WTC11 (cell line): Measurements from ENCODE around the gene KCNN4. TPM values are rescaled to one million over a fixed set of nuclear protein-coding genes. Genes with fewer than 3 reads are reported as not detected.

Experiments used
- ATAC-seq: fragments of 200-7000 bp; cut with Tn5 transposase; 2 replicates; pipeline ENCODE4 v1.10.0; 2021; ENCODE audit warnings: mild to moderate bottlenecking, moderate library complexity
- CTCF ChIA-PET: fragments of 300-600 bp; sonication (Branson Sonifier 250); formaldehyde crosslinking; loops from one replicate; lab custom pipeline; 2021; ENCODE audit warnings: antibody characterized with exemption; lab: Charles Lee
- POLR2A ChIA-PET: fragments of 350-600 bp; sonication (Branson Sonifier 250); formaldehyde crosslinking; loops from one replicate; lab custom pipeline; 2021; ENCODE audit warnings: antibody characterized with exemption; lab: Charles Lee
- DNase-seq: peaks from one replicate; pipeline ENCODE4 v3.0.0; 2021; ENCODE audit warnings: low spot score
- H3K27ac Mint-ChIP-seq: 2 replicates; pipeline ENCODE4 v1.8.0; 2021; ENCODE audit warnings: mixed read lengths
- H3K27me3 Mint-ChIP-seq: 2 replicates; pipeline ENCODE4 v1.8.0; 2021; ENCODE audit warnings: low read depth, mild to moderate bottlenecking, moderate library complexity, mixed read lengths
- H3K36me3 Mint-ChIP-seq: 2 replicates; pipeline ENCODE4 v1.8.0; 2021; ENCODE audit warnings: mixed read lengths
- H3K4me1 Mint-ChIP-seq: 2 replicates; pipeline ENCODE4 v1.8.0; 2022; ENCODE audit warnings: mixed read lengths
- H3K4me3 Mint-ChIP-seq: 2 replicates; pipeline ENCODE4 v1.8.0; 2021; ENCODE audit warnings: mild to moderate bottlenecking, moderate library complexity, mixed read lengths
- H3K9me3 Mint-ChIP-seq: 2 replicates; pipeline ENCODE4 v1.8.0; 2021; ENCODE audit warnings: mixed read lengths
- ARID4B ChIP-seq: sonication (generic); formaldehyde crosslinking; IDR thresholded peaks from 2 replicates; pipeline ENCODE4 v1.8.0; 2023; ENCODE audit warnings: missing genetic modification reagents, mild to moderate bottlenecking, borderline replicate concordance
- ATF6 ChIP-seq: sonication (generic); formaldehyde crosslinking; IDR thresholded peaks from 2 replicates; pipeline ENCODE4 v1.8.1; 2023; ENCODE audit warnings: mild to moderate bottlenecking, missing genetic modification reagents
- E2F4 ChIP-seq: sonication (generic); formaldehyde crosslinking; IDR thresholded peaks from 2 replicates; pipeline ENCODE4 v1.8.1; 2022; ENCODE audit warnings: low read depth, mild to moderate bottlenecking, moderate library complexity, missing genetic modification reagents, borderline replicate concordance
- ELF4 ChIP-seq: sonication (generic); formaldehyde crosslinking; IDR thresholded peaks from 2 replicates; pipeline ENCODE4 v1.8.1; 2022; ENCODE audit warnings: low read depth, mild to moderate bottlenecking, moderate library complexity, missing genetic modification reagents
- ETV6 ChIP-seq: sonication (generic); formaldehyde crosslinking; IDR thresholded peaks from 2 replicates; pipeline ENCODE4 v1.8.1; 2022; ENCODE audit warnings: mild to moderate bottlenecking, missing genetic modification reagents
- FOXK1 ChIP-seq: sonication (generic); formaldehyde crosslinking; IDR thresholded peaks from 2 replicates; pipeline ENCODE4 v1.8.0; 2022; ENCODE audit warnings: mild to moderate bottlenecking, moderate library complexity, missing genetic modification reagents
- GRHL2 ChIP-seq: fragments of 250-450 bp; sonication (Bioruptor Pico); IDR thresholded peaks from 2 replicates; pipeline ENCODE4 v1.8.0; 2022; ENCODE audit warnings: mild to moderate bottlenecking, moderate library complexity; ENCODE audit not compliant: insufficient replicate concordance, severe bottlenecking
- HMGXB4 ChIP-seq: sonication (generic); formaldehyde crosslinking; IDR thresholded peaks from 2 replicates; pipeline ENCODE4 v1.8.1; 2023; ENCODE audit warnings: mild to moderate bottlenecking, moderate library complexity, missing genetic modification reagents
- MLX ChIP-seq: sonication (generic); formaldehyde crosslinking; IDR thresholded peaks from 2 replicates; pipeline ENCODE4 v1.8.1; 2023; ENCODE audit warnings: mild to moderate bottlenecking, missing genetic modification reagents, moderate library complexity
- PRRX2 ChIP-seq: fragments of 250-450 bp; sonication (Bioruptor Pico); IDR thresholded peaks from 2 replicates; pipeline ENCODE4 v1.8.0; 2021; ENCODE audit warnings: mild to moderate bottlenecking
- RORB ChIP-seq: fragments of 250-450 bp; sonication (Bioruptor Pico); IDR thresholded peaks from 2 replicates; pipeline ENCODE4 v1.9.0; 2021; ENCODE audit warnings: mild to moderate bottlenecking
- ZMAT4 ChIP-seq: fragments of 250-450 bp; sonication (Bioruptor Pico); IDR thresholded peaks from 2 replicates; pipeline ENCODE4 v1.9.0; 2021; ENCODE audit warnings: mild to moderate bottlenecking
- ZNF232 ChIP-seq: sonication (generic); formaldehyde crosslinking; IDR thresholded peaks from 2 replicates; pipeline ENCODE4 v1.8.0; 2022; ENCODE audit warnings: mild to moderate bottlenecking, missing genetic modification reagents
- total RNA-seq: library from RNA; stranded (reverse); gene quantifications from 3 replicates; pipeline ENCODE4 v1.2.3, GENCODE V29; 2021

Gene KCNN4
- total RNA-seq, 1 experiment from 2014 or later, result 0.98 TPM

- TF ChIP-seq E2F4 (CRISPR knock-in tag) (peak; percentile 28; the same call in 1 of the 2 replicates), HMGXB4 (CRISPR knock-in tag) (0 out of 2 replicates have a peak, but pooled peaks have one; percentile 56), ETV6 (peak; percentile 55)
These were observed 26.1 kb downstream of the KCNN4 start, which contains the start of gene SMG9 (continued) for GRCh38 chr19:43754503-43755255.

GRCh38 chr19:43754253-43754502 is 26.6 kb downstream of the KCNN4 start:
- CTCF ChIA-PET, result interaction anchor here (0.6 to 7.7 kb wide), 7 partner anchors 9 to 86 kb away, joined by 3 to 76 read pairs (median 11); no protein-coding TSS in a partner anchor
- H3K36me3 Mint-ChIP-seq, result peaks cover 21% of the 10 kb centered on the region
- DNase-seq (no peak), ATAC-seq (no peak)
- H3K27me3 Mint-ChIP-seq, result no peaks in the 10 kb centered on the region
- H3K27ac Mint-ChIP-seq, result peak overlapping the region; percentile 95
- H3K4me3 Mint-ChIP-seq, result peak overlapping the region; percentile 96
- peaks cover 25% of the 10 kb centered on the region for H3K4me1 Mint-ChIP-seq
- no peaks in the 10 kb centered on the region for H3K9me3 Mint-ChIP-seq
- TF ChIP-seq ATF6 (CRISPR knock-in tag) (no peak), ZMAT4 (CRISPR knock-in tag) (no peak), ARID4B (0 out of 2 replicates have a peak, but pooled peaks have one; percentile 36), PRRX2 (CRISPR knock-in tag) (no peak), ZNF232 (CRISPR knock-in tag) (no peak)
- POLR2A ChIA-PET, result interaction anchor here (0.7 to 2.9 kb wide), 5 partner anchors 12 to 221 kb away, joined by 3 to 12 read pairs (median 4); partner anchors contain the start of genes KCNN4 and ZNF575

GRCh38 chr19:43752287-43752875 is 28.4 kb downstream of the KCNN4 start:
- H3K9me3 Mint-ChIP-seq, result no peaks in the 10 kb centered on the region
- no peaks in the 10 kb centered on the region for H3K27me3 Mint-ChIP-seq
- DNase-seq, result no peak
- no peak for ATAC-seq
- no peak overlapping the region for H3K27ac Mint-ChIP-seq
- ChIA-PET CTCF (interaction anchor here (1.4 to 7.7 kb wide), 2 partner anchors 14 to 57 kb away, joined by 6 to 76 read pairs; no protein-coding TSS in a partner anchor), POLR2A (no interaction called here)
- peaks cover 18% of the 10 kb centered on the region for H3K4me1 Mint-ChIP-seq
- H3K4me3 Mint-ChIP-seq, result no peak overlapping the region
- TF ChIP-seq RORB (CRISPR knock-in tag) (no peak), ELF4 (CRISPR knock-in tag) (no peak), MLX (CRISPR knock-in tag) (no peak), FOXK1 (CRISPR knock-in tag) (no peak), GRHL2 (CRISPR knock-in tag) (no peak)
- TF ChIP-seq, all 79 proteins: peak for 0
- peaks cover 33% of the 10 kb centered on the region for H3K36me3 Mint-ChIP-seq
